ENCODE measurements around the gene UGGT1.

DNA sequence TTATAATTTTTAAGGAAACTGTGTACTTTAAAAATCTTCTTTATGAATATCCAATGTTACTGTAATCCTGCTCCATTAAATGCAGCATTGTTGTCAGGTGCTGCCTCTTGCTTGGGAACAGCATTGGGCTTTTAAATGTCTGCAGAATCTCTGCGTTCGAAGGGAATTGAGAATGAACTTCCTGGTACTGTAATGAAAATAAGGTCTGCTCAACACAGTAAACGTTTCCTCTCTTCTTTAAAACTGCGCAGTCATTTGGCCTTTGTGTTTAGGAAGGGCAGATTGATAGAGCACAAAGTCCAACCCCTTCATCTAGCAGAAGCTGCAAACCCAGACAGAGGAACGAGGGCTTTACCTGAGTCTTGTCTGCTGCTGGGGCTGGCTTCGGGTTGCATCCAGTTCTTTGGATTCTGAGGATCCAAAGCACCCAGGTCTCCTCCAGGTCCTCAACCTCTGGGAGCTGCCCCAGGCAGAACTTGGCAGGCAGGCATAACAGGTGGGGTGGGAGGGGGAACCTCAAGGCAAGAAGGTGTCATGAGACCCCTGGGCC is 104.5 kb downstream of the UGGT1 start:
- no peak for TF ChIP-seq POLR2AphosphoS5 (IDR thresholded peaks at IDR 0.05; ENCODE audit: low read depth, low read length)
- TF ChIP-seq, protein P1, sequence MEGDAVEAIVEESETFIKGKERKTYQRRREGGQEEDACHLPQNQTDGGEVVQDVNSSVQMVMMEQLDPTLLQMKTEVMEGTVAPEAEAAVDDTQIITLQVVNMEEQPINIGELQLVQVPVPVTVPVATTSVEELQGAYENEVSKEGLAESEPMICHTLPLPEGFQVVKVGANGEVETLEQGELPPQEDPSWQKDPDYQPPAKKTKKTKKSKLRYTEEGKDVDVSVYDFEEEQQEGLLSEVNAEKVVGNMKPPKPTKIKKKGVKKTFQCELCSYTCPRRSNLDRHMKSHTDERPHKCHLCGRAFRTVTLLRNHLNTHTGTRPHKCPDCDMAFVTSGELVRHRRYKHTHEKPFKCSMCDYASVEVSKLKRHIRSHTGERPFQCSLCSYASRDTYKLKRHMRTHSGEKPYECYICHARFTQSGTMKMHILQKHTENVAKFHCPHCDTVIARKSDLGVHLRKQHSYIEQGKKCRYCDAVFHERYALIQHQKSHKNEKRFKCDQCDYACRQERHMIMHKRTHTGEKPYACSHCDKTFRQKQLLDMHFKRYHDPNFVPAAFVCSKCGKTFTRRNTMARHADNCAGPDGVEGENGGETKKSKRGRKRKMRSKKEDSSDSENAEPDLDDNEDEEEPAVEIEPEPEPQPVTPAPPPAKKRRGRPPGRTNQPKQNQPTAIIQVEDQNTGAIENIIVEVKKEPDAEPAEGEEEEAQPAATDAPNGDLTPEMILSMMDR (IDR thresholded peaks at IDR 0.05 in 2 of 3, conservative IDR thresholded peaks at IDR 0.05 in 1 of 3; ENCODE audit: borderline replicate concordance in 1 of 3, insufficient read depth in 1 of 3, low read depth in 2 of 3, low read length in 2 of 3): no peak
- TF ChIP-seq, protein P2, sequence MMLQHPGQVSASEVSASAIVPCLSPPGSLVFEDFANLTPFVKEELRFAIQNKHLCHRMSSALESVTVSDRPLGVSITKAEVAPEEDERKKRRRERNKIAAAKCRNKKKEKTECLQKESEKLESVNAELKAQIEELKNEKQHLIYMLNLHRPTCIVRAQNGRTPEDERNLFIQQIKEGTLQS (IDR thresholded peaks at IDR 0.05): no peak
- TF ChIP-seq EZH2 (IDR thresholded peaks at IDR 0.05): no peak
- no peak for TF ChIP-seq CEBPB (IDR thresholded peaks at IDR 0.05; ENCODE audit: low read depth)
- no peak for TF ChIP-seq RAD21 (IDR thresholded peaks at IDR 0.05; ENCODE audit: low read depth)
- TF ChIP-seq, protein P3, sequence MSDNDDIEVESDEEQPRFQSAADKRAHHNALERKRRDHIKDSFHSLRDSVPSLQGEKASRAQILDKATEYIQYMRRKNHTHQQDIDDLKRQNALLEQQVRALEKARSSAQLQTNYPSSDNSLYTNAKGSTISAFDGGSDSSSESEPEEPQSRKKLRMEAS (IDR thresholded peaks at IDR 0.05): no peak
- TF ChIP-seq YY1 (IDR thresholded peaks at IDR 0.05; ENCODE audit: extremely low read depth, insufficient replicate concordance, low read depth, low read length): no peak
- no peak for TF ChIP-seq POLR2A (IDR thresholded peaks at IDR 0.05; ENCODE audit: borderline replicate concordance, extremely low read depth, insufficient read depth, insufficient read length)

Measured in HCT116 (cell line).